ENCODE results near the gene SH3BP5.

SH3BP5 gene

DNA sequence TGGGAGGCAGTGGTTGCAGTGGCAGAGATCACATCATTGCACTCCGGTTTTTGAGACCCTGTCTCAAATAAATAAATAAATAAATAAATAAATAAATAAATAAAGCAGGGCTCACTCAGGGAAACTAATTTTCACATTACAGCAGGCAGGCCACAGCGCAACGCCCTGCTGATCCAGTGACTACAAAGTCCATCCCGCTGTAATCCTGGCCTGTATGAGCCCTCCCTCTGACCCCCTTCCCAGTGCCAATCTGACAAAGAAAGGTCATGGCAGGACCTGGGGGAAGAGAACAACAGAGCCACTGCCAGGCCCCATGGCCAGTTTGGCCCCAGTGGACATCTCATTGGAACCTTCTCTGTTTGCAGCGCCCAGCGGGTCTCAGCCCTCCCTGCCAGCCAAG, 9.3 kb downstream of the SH3BP5 start:
- FAIRE-seq: no peak

GRCh38 chr3:15321349-15321748, 11.0 kb downstream of the SH3BP5 start:
- FAIRE-seq: no peak

DNA sequence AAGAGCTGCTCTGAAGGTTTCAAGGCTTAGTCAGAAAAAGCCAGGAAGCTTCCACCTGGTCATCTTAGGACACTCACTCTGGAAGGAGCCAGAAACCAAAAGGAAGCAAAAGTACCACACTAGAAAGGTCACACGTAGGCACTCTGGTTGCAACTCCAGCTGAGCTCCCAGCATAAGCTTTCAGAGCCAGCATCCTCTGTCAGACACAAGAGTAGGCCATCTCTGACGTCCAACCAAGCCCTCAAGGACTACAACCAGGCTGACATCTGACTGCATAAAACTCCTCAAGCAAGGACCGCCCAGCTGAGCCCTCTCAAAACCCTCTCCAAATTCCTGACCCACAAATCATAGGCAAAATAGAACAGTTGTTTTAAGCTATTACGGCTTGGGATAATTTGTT, 12.8 kb downstream of the SH3BP5 start:
- FAIRE-seq: no peak

- no peak for FAIRE-seq
Observed at GRCh38 chr3:15319136-15319535, 13.2 kb downstream of the SH3BP5 start.

DNA sequence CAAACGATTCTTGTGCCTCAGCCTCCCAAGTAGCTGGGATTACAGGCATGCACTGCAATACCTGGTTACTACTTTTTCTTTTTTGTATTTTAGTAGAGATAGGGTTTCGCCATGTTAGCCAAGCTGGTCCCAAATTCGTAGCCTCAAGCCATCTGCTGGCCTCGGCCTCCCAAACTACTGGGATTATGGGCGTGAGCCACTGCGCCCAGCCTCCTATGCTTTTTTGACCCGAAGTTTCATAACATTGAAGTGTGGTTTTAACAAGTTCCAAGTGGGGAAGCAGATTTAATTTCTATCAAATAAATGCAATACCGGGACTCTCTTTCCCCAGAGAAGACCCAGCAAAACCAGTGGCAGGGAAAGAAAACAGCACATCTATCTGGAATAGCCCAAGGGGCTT, 13.7 kb downstream of the SH3BP5 start:
- no peak for FAIRE-seq

DNA sequence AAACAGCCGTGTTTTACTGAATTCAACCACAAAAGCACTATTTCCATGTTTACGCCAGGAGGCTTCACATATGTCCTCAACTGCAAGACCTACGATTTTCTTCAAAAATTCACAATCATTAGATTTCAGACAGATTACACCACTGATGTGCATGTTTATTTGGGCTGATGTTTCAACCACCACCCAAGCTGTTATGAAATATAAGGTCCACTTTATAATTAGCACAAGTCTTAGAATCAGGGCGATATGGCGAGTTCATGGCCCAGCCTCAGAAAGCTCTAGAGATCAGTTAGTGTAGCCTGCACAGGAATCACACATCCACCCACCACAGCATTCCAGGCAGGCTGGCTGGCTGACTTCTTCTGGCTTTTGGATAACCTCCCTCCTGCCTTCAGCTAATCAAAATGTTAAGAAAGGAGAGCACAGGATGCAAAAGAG, 15.4 kb downstream of the SH3BP5 start:
- no peak for FAIRE-seq

- FAIRE-seq: no peak
Observed at GRCh38 chr3:15315003-15315402, 17.4 kb downstream of the SH3BP5 start.

DNA sequence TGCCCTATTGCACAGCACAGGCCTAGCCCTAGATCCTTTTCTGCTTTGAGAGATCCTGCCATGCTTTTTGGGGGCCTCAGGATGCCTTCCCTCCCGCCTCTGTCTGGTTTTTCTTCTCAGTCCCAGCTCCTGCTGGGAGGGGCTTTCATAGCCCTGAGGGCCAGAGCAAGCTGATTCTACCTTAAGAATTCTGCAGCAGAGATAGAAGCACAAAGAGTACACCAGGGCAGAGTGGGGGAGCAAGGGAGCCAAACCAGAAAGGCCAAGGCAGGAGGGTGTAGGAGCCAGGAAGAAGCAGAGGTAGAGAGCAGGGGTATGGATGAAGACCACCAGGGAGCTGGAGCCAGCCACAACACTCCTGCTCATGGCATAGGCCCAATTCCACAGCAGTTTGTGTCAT, 18.1 kb downstream of the SH3BP5 start:
- FAIRE-seq: no peak

GRCh38 chr3:15313461-15313860, 18.9 kb downstream of the SH3BP5 start:
- FAIRE-seq: no peak

GRCh38 chr3:15312550-15312949, 19.8 kb downstream of the SH3BP5 start:
- no peak for FAIRE-seq

DNA sequence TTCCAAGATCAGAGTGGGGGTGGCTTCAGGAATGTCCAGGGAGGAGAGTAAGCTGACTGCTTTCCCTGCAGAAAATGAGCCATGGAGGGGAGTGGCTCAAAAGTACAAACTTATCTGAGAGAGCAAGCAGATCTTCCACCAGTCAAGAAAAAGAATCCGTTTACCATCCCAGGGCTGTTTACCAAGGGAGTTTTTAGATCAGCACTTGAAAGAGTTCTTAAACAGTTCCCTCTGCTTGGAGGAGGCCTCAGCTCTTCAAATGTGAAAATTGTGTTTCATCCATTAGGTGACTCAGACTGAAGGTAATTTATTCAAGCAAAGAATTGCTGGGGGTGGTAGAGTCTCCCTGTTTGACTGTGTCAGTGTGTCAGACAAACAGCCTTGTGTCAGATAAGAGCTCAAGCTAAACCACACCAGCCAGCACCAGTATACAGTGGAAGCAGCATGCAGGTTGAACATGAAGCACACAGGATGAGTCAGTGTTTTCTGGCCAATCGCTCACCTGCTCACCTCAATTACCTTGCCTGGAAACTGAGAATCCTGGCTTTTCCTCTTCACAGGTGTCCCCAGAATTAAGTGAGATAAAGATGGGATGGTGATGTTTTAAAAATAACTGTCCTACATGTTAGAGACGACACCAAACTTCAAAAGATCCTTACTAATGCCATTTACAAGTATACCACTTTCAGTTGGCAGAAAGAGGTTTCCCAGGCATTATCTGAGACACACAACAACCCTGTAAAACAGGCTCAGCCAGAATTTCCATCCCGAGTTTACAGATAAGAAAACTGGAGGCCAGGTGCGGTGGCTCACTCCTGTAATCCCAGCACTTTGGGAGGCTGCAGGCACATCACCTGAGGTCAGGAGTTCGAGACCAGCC, 21.7 kb downstream of the SH3BP5 start:
- no peak for FAIRE-seq

DNA sequence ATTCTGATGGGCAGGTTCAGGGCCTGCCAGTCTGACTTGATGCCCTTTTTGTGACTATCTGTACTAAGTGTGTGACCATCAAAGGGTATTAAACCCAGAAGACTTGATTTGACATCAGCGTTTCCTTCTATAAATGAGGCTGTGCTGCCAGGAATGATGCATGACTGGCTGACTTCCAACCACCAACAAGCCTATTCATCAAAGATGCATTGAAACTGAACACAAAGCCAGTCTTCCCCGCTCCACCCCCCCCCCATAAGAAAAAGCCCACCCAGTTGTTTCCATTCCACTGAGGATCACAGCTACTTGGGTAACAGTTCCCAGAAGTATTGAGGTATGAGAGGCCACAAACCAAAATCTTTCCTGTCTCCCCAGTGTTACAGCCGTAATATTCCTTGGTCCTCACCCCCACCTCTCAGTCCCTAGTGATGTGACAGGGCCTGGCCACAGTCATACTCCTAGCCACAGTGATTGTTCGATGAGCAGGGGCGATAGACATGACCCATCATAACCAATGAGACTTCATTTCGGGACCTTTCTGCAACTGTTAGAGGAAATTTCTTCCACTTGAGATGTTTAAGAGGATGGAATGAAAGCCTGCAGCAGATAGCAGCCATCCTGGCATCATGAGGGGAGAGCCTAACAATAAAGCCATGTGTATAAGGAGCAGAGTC, 22.6 kb downstream of the SH3BP5 start:
- FAIRE-seq: no peak

GRCh38 chr3:15307580-15307979, 24.8 kb downstream of the SH3BP5 start:
- FAIRE-seq: no peak

- no peak for FAIRE-seq
Observed at GRCh38 chr3:15306979-15307359, 25.4 kb downstream of the SH3BP5 start.

GRCh38 chr3:15305359-15305844, 27.0 kb downstream of the SH3BP5 start:
- FAIRE-seq: no peak

DNA sequence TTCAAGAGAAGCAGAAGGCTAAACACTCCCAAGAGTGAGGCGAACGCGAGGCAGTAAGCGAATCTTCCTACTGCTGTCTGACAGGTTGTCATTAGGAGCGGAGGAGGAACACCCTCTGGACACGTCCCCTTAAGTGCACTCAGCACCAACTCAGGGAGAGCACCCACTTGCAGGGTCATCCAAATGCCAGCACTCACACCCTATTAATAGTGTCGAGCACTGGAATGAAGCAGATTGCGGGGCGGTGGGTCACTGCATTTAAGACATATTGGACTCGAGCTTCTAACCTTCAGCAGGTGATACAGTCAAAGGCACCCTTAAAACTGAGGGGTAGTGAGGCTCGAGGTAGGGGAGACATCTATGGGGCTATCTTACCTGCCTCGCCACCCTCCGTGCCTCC, 28.7 kb downstream of the SH3BP5 start:
- no peak for FAIRE-seq

- FAIRE-seq: no peak
Observed at GRCh38 chr3:15303216-15303615, 29.2 kb downstream of the SH3BP5 start.

DNA sequence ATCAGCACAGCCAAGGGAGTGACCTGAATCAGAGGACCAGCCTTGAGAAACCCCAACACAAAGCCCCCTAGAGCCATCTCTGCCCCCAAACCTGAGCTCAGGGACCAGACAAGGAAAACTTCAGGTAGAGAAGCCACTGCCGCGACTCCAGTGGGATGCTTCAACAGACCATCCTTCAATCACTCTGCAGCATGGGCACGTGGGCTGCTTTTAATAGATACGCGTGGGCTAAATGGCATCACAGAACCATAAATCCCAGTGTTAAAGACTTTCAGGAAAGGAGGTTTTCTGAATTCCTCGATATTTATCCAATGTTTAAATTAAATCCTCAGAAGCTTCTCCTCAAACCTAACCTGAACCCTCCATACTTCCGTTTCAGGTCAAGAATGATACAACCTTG, 30.6 kb downstream of the SH3BP5 start:
- no peak for FAIRE-seq

GRCh38 chr3:15300323-15301078, 31.9 kb downstream of the SH3BP5 start:
- no peak for FAIRE-seq

DNA sequence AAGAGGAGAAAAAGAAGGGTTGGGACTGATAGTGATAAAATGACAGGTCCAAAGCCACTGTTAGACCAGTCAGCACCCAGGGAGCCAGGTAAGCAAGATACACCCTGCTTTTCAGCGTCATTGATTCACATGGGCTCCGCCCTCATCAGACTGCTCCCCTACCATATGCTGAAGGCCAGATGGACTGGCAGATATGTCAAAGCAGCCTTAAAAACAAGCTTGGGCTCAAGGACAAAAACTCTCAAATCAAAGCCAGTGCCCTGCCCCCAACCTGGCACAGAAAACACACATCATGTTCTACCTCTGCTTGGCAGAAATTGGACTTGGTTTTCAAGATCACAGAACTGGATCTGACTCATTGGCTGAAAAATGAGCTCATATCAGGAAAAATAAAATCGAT, 33.4 kb downstream of the SH3BP5 start:
- FAIRE-seq: no peak

- no peak for FAIRE-seq
Observed at GRCh38 chr3:15298504-15298903, 33.9 kb downstream of the SH3BP5 start.

DNA sequence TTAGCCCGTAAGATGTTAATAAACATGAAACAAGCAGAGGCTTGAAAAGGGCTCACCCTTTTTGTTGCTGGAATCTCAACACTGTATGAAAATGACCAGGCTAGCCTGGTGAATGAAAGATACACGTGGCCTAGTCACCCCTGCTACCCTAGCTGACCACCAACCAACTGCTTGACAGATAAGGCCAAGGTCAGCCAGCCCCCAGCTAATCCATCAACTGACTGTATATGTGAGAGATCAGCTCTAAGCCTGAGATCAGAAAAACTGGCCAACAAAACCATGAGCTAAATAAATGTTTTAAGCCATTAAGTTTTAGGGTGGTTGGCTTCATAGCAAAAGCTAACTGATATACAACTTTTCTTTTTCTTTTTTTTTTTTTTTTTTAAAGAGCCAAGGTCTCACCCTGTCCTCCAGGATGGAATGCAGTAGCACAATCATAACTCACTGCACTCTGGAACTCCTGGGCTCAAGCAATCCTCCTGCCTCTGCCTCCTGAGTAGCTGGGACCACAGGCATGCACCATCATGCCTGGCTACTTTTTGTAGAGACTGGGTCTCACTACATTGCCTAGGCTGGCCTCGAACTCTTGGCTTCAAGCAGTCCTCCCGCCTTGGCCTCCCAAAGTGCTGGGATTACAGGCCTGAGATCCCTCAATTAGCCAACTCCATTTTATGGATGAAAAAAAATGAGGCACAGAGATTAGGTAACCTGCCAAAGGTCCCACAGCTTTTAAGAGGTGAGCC, 34.6 kb downstream of the SH3BP5 start:
- no peak for FAIRE-seq

DNA sequence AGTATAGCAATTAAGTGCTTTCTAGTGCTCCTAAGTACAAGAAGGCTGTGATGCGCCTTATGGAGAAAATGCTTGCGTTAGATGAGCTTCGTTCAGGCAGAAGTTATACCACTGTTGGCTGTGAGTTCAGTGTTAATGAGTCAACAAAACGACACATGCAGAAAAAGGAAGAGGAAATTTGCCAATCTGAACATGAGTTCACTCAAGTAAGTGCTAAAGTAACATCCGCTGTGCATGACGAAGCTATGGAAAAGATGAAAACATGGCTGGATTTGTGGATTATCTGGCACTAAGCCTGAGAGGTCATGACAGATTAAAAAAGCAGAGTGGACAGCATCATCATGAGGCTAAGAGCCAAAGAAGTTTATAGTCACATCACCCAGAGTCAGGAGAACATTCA, 36.9 kb downstream of the SH3BP5 start:
- FAIRE-seq: no peak

Measured in TTC549 (cell line).